Cardiac fibroblast (primary cell): ENCODE results near the gene CNOT4.

Source experiments
- DNase-seq, 2 donors: peaks; one replicate each; pipeline versions ENCODE4 v3.0.0 to v3.0.0-alpha.2; 2010; ENCODE audit warnings: low read depth in 2 of 2
- H3K4me3 ChIP-seq, 2 donors: replicated peaks in 1 of 2; 1 replicate in 1 of 2; 2 replicates in 1 of 2; pipeline ENCODE4 v1.5.1; 2011; ENCODE audit warnings: low read depth in 2 of 2, low read length in 2 of 2, mild to moderate bottlenecking in 2 of 2, moderate library complexity in 1 of 2
- CTCF ChIP-seq: IDR thresholded peaks from one replicate; pipeline ENCODE4 v1.5.1; 2011; ENCODE audit warnings: low read depth, mild to moderate bottlenecking, low read length, inconsistent platforms

Gene CNOT4

DNA sequence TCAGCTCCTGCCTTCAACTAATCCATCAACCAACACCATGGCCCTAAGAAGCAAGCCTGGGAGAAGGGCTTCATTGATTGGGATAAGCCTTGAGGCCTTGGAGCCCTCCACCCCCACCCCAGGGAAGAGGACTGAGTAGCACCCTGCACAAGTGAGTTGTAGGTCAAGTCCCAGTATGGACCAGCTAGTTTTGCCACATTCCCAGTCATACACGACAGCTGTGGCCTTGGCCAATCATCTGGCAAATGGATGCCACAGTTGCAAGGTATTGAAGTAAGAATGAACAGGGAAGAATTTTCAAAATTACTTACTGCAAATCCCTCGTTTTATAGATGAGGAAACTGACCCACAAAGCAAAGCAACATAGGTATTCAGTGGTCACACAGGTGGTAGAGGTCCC is 166.5 kb downstream of the CNOT4 start:
- no peak for TF ChIP-seq CTCF
- no peak for DNase-seq
- H3K4me3 ChIP-seq: no peak overlapping the region

- no peak for TF ChIP-seq CTCF
These were observed 167.0 kb downstream of the CNOT4 start for GRCh38 chr7:135342887-135343286.

DNA sequence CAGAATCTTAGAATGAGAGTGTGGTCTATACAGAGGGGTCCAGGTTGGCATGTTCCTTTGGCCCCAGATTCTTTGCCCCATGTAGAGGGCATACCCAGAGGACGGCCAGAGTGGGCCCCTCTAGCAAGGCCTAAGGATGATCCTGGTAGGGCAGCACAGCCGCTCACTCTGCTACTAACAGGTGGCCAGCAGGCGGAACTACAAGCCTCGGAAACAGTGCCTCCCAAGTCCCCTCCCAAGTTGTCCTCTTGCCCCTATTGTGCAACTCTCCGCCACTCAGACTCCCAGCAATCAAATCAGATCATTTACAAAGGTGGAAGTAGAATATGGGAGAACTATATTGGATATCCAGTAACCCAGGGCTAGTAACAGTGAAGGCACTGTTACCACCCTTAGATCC is 168.9 kb downstream of the CNOT4 start:
- H3K4me3 ChIP-seq: no peak overlapping the region
- no peak for TF ChIP-seq CTCF
- DNase-seq: no peak

More at GRCh38 chr7:135342887-135343286, 167.0 kb downstream of the CNOT4 start:
- no peak overlapping the region for H3K4me3 ChIP-seq
- DNase-seq: no peak

DNA sequence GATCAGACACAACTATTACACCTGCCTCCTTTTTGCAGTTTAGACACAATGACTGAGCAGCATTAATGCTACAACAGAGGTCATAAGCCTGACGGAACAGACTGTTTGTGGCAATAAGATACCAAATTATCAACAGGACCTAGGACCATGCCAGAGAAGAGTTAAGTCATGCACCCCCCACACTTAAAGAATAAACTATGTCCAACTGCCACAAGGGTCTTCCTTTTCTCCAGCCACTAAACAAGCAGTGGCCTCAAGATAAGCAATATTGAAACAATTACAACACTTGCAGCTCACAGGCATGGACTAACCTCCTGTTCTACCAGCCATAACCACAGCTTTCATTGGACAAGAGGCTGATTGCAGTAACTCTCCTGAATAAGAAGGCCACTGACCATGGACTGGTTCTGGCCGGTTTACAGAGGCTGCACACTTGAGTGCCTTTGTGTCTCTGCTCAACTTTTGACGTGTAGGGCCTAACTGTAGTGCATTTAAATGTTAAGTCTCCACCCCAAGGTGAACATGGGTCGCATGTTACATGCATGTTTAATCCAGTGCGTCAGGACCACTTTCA is 171.8 kb downstream of the CNOT4 start:
- no peak for DNase-seq
- H3K4me3 ChIP-seq: no peak overlapping the region
- no peak for TF ChIP-seq CTCF

DNA sequence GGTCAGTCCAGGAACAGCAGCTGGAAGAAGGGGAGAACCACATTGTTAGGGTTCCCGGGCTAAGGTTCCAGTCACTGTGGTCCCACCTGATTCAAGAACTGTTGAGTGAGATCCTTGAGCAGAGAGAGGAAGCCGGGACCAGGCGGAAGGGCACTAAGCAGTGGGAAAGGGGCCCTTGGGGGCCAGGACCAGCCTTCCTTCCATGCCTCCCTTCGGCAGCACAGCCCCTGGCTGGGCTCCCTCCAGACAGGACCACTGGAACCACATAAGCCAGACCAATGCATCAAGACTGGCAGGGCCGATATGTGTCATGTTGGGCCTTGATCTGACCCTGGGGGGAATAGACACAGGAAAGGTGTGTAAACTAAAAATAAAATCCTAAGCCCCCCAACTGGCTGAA is 172.4 kb downstream of the CNOT4 start:
- no peak for DNase-seq
- no peak overlapping the region for H3K4me3 ChIP-seq
- no peak for TF ChIP-seq CTCF

- H3K4me3 ChIP-seq: no peak overlapping the region
- DNase-seq: peak; percentile 73 to 77
- TF ChIP-seq CTCF: peak; percentile 54
These were observed 174.2 kb downstream of the CNOT4 start for GRCh38 chr7:135335628-135336139.
